HG02623 (cell line): ENCODE results near the gene SMIM26.
"Not testable (repeated sequence)": the region's sequence is repeated elsewhere in the genome, so short reads cannot be mapped to it uniquely, and the experiment has no call there.

Experiments used
- ATAC-seq: cut with Tn5 transposase; IDR thresholded peaks from one replicate; pipeline ENCODE4 v1.9.1; 2021; ENCODE audit warnings: moderate library complexity; ENCODE audit not compliant: unreplicated experiment

The SMIM26 gene

GRCh38 chr20:18566892-18567738 is at the start of gene SMIM26:
TSS of gene SMIM26 (plus strand) at chr20:18567432. CDS start at chr20:18567479, 47 bp downstream.
- peak; percentile 98 for ATAC-seq

GRCh38 chr20:18522066-18522465 is 45.2 kb upstream of the SMIM26 start:
- ATAC-seq, result not testable (repeated sequence)

- ATAC-seq, result no peak
These were observed 44.2 kb upstream of the SMIM26 start for GRCh38 chr20:18523066-18523465.

GRCh38 chr20:18524646-18525045 is 42.6 kb upstream of the SMIM26 start:
- ATAC-seq, result no peak

- not testable (repeated sequence) for ATAC-seq
These were observed 40.5 kb upstream of the SMIM26 start for GRCh38 chr20:18526761-18527160.

GRCh38 chr20:18527339-18527738 is 39.9 kb upstream of the SMIM26 start:
- ATAC-seq, result no peak

GRCh38 chr20:18527836-18528235 is 39.4 kb upstream of the SMIM26 start:
- no peak for ATAC-seq

GRCh38 chr20:18529041-18529440 is 38.2 kb upstream of the SMIM26 start:
- ATAC-seq, result no peak

GRCh38 chr20:18532626-18533025 is 34.6 kb upstream of the SMIM26 start:
- no peak for ATAC-seq

- no peak for ATAC-seq
These were observed 33.7 kb upstream of the SMIM26 start for GRCh38 chr20:18533491-18533890.

- no peak for ATAC-seq
These were observed 33.1 kb upstream of the SMIM26 start for GRCh38 chr20:18533978-18534644.

- no peak for ATAC-seq
These were observed 29.6 kb upstream of the SMIM26 start for GRCh38 chr20:18537651-18538050.

GRCh38 chr20:18541741-18542140 is 25.5 kb upstream of the SMIM26 start:
- no peak for ATAC-seq

- ATAC-seq, result no peak
These were observed 24.0 kb upstream of the SMIM26 start for GRCh38 chr20:18543216-18543615.

- no peak for ATAC-seq
These were observed 23.3 kb upstream of the SMIM26 start for GRCh38 chr20:18543932-18544331.

GRCh38 chr20:18545566-18545965 is 21.7 kb upstream of the SMIM26 start:
- no peak for ATAC-seq

GRCh38 chr20:18548465-18548864 is 18.8 kb upstream of the SMIM26 start:
- ATAC-seq, result no peak

- ATAC-seq, result no peak
These were observed 13.5 kb upstream of the SMIM26 start for GRCh38 chr20:18553746-18554145.

- no peak for ATAC-seq
These were observed 483 bp downstream of the SMIM26 start for GRCh38 chr20:18567739-18568091.

- no peak for ATAC-seq
These were observed 3.8 kb downstream of the SMIM26 start for GRCh38 chr20:18571009-18571408.

GRCh38 chr20:18571578-18571977 is 4.3 kb downstream of the SMIM26 start:
- ATAC-seq, result no peak

GRCh38 chr20:18577942-18578341 is 10.7 kb downstream of the SMIM26 start:
- no peak for ATAC-seq
